ENCODE results near the gene LRRC61. TPM values are rescaled to one million over a fixed set of nuclear protein-coding genes. Genes with fewer than 3 reads are reported as not detected.

Gene LRRC61
- total and polyA plus RNA-seq, 11 donors, result 1.8 to 9.4 (median 4.6) TPM

DNA sequence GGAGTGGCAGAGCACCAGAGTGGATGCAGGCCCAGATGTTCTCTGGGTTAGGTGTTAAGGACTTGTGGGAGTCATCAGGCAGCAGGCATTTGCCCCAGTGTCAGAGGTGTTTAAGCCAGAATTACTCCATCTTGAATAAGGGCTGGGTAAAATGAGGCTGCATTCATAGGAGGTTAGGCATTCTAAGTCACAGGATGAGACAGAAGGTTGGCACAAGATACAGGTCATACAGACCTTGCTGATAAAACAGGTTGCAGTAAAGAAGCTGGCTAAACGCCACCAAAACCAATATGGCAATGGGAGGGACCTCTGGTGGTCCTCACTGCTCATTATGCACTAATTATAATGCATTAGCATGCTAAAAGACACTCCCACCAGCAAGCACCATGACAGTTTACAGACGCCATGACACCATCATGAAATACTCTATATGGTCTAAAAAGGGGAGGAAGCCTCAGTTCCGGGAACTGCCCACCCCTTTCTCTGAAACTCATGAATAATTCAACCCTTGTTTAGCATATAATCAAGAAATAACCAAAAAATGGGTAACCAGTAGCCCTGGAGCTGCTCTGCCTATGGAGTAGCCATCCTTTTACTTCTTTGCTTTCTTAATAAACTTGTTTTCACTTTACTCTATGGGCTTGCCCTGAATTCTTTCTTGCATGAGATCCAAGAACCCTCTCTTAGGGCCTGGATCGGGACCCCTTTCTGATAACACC lies 882 bp upstream of the LRRC61 start:
- peak overlapping the region in 5 of 12 donors; percentile 17 to 89 (median 60) for H3K27ac ChIP-seq
- DNase-seq (no peak), ATAC-seq (no peak)
- intact Hi-C loops (cut with DNase I), result no loop called here
- 77 to 81% (median 80%) methylated on average over 4 of the region's 4 CpGs for WGBS, 4 donors
- H3K9me3 ChIP-seq, result no peaks in the 10 kb centered on the region
- no peaks in the 10 kb centered on the region for H3K36me3 ChIP-seq
- peak overlapping the region; percentile 48 to 92 (median 68) for H3K4me3 ChIP-seq
- TF ChIP-seq, protein P1, sequence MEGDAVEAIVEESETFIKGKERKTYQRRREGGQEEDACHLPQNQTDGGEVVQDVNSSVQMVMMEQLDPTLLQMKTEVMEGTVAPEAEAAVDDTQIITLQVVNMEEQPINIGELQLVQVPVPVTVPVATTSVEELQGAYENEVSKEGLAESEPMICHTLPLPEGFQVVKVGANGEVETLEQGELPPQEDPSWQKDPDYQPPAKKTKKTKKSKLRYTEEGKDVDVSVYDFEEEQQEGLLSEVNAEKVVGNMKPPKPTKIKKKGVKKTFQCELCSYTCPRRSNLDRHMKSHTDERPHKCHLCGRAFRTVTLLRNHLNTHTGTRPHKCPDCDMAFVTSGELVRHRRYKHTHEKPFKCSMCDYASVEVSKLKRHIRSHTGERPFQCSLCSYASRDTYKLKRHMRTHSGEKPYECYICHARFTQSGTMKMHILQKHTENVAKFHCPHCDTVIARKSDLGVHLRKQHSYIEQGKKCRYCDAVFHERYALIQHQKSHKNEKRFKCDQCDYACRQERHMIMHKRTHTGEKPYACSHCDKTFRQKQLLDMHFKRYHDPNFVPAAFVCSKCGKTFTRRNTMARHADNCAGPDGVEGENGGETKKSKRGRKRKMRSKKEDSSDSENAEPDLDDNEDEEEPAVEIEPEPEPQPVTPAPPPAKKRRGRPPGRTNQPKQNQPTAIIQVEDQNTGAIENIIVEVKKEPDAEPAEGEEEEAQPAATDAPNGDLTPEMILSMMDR (IDR thresholded peaks at IDR 0.05), result no peak
- no peak for TF ChIP-seq POLR2A (IDR thresholded peaks at IDR 0.05)
- H3K27me3 ChIP-seq, result peaks cover 0 to 16% (median 4%) of the 10 kb centered on the region in 9 donors
- peaks cover 0 to 34% (median 9%) of the 10 kb centered on the region in 12 donors for H3K4me1 ChIP-seq

DNA sequence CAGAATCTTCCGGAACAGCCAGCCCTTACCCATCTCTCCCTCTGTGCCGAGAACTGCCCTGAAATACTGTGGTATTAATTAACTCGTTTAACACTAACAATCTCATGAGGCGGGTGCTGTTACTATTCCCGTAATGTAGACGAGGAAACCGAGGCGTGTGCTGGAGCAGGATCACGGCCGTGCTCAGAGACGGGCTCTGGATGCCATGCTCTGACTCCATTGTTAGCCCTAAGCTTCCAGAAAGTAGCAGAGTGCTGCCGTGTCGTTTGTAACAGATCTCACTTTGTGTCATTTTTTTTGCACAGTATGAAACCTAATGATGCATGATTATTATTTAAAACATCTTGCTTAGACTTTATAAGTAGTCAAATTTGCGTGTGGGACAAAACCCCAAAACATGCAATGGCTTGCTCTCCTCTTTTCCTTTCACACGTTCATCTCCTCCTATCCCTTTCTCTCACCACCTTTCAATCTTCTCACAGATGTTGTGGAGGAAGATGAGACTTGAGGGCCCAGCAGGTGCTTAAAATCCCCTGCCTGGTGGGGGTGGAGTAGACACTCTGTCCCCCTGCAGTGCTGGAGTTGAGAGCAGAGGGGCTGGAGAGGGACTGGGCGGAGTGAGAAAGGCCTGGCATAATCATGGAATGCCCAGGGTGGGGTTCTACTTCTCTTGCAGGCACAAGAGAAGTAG lies 672 bp downstream of the LRRC61 start:
- Histone ChIP-seq H3K27ac (peak overlapping the region in 8 of 12 donors; percentile 36 to 89 (median 60)), H3K27me3 (peaks cover 0 to 16% (median 4%) of the 10 kb centered on the region in 9 donors), H3K4me1 (peaks cover 0 to 34% (median 9%) of the 10 kb centered on the region in 12 donors), H3K4me3 (peak overlapping the region; percentile 48 to 92 (median 68)), H3K36me3 (peaks cover 0 to 2% (median 0%) of the 10 kb centered on the region in 9 donors), H3K9me3 (no peaks in the 10 kb centered on the region)
- WGBS, 4 donors, result 24 to 38% (median 30%) methylated on average over 16 of the region's 16 CpGs
- DNase-seq (no peak), ATAC-seq (peak in 1 of 4 donors; percentile 30)
- no peak for TF ChIP-seq POLR2A (IDR thresholded peaks at IDR 0.05)
- TF ChIP-seq, protein P1 (IDR thresholded peaks at IDR 0.05), result no peak
- intact Hi-C loops (cut with DNase I), result no loop called here

DNA sequence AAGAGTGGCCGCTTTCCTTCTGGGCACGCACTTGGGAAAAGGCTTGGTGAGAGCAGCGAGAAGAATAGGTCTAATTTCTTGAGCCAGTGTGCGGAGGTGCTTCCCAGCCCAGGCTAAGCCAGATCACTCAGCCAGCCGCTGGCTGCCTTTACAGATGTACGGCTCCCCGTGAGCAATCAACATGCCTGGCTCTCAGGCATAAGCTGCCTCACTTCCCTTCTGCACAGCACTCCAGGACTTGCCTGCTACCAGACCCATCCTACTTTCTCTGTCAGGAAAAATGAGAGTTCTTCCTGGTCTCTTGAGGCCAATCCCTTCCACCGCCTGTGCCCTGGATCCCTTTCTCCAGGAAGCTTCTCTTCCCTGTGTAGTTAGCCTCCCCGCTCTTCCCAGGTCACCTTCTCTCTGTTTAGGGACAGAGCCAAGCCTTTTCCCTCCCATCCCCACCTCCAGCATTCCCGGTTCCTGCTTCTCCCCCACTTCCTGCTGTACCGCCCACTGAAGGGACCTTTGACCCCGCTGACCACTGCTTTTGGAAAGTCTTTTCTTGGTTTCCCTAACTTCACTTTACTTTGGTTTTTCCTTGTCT lies 1.3 kb downstream of the LRRC61 start:
- DNase-seq (no peak), ATAC-seq (no peak)
- Histone ChIP-seq H3K9me3 (no peaks in the 10 kb centered on the region), H3K4me3 (no peak overlapping the region), H3K27ac (peak overlapping the region in 2 of 12 donors; percentile 87 to 89), H3K27me3 (peaks cover 0 to 16% (median 4%) of the 10 kb centered on the region in 9 donors), H3K36me3 (peaks cover 0 to 2% (median 0%) of the 10 kb centered on the region in 9 donors), H3K4me1 (peaks cover 0 to 34% (median 9%) of the 10 kb centered on the region in 12 donors)
- 65 to 74% (median 69%) methylated on average over 12 of the region's 12 CpGs for WGBS, 4 donors
- no peak for TF ChIP-seq POLR2A (IDR thresholded peaks at IDR 0.05)
- TF ChIP-seq, protein P1 (IDR thresholded peaks at IDR 0.05), result no peak
- intact Hi-C loops (cut with DNase I), result no loop called here
